Activated naive CD4-positive, alpha-beta T cell treated with Interleukin-2 at 50 U/mL for 16 hours (primary cell): ENCODE measurements around the gene KMT2A.

Experiments
- DNase-seq: peaks from one replicate; pipeline ENCODE4 v3.0.0-alpha.2; 2020

The KMT2A gene

DNA sequence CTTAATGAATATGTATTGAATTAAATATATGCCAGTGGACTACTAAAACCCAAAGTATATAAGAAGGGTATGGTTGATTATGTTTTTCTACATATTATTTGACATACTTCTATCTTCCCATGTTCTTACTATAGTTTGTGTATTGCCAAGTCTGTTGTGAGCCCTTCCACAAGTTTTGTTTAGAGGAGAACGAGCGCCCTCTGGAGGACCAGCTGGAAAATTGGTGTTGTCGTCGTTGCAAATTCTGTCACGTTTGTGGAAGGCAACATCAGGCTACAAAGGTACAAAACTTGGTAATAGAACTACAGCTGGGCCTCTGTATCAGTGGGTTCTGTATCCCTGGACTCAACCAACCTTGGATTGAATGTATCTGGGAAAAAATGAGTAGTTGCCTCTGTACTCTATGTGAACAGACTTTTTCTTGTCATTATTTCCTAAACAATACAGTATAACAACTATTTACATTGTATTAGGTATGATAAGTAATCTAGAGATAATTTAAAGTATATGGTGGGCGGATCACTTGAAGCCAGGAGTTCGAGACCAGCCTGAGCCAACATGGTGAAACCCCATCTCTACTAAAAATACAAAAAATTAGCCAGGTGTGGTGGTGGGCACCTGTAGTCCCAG is 52.3 kb downstream of the KMT2A start:
- peak; percentile 80 for DNase-seq

DNA sequence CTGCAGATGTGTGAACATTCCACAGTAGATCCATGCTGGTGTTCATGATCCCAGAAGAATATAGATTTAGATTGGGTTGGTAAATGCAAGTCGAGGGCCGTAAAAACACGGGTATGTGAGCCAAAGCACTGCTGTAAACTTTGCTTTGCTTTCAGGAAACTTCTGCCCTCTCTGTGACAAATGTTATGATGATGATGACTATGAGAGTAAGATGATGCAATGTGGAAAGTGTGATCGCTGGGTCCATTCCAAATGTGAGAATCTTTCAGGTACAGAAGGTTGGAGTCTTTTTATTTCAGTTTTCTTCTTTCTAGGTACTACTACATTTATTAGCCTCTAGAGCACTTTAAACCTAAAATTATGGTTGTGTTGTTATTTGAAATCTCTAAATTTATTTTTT is 54.7 kb downstream of the KMT2A start:
- DNase-seq: no peak

DNA sequence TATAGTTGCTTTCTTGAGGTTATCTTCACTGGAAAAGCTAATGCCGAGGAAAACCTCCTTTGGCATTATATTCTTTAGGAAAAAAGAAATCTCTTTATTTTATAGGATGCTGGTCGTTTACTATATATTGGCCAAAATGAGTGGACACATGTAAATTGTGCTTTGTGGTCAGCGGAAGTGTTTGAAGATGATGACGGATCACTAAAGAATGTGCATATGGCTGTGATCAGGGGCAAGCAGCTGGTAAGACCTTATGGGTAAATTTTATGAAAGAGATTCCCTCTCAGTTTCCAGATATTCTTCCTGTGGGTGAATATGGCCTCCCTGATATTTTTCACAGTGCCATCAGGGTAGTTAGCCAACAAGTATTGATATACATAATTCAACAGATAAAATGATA is 61.5 kb downstream of the KMT2A start:
- no peak for DNase-seq

DNA sequence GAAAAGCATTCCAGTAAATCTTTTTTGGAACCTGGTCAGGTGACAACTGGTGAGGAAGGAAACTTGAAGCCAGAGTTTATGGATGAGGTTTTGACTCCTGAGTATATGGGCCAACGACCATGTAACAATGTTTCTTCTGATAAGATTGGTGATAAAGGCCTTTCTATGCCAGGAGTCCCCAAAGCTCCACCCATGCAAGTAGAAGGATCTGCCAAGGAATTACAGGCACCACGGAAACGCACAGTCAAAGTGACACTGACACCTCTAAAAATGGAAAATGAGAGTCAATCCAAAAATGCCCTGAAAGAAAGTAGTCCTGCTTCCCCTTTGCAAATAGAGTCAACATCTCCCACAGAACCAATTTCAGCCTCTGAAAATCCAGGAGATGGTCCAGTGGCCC is 66.9 kb downstream of the KMT2A start:
- no peak for DNase-seq

DNA sequence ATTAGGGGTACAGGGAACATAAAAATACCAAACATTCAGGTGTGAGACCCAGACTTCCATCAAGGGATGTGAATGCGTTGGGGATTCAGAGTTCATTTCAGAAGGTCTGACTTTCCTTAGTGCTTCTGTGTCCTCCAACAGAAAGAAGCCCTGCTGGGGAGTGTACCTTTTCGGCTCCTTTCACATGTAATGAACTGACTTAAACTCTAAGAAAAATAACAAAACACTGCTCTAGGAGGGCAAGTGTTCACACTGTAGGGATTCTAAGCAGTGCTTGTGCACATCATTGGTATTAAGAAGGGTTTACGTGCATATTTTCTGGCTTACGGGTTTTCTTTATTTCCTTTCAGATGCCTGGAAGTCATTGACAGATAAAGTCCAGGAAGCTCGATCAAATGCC is 75.3 kb downstream of the KMT2A start:
- no peak for DNase-seq

DNA sequence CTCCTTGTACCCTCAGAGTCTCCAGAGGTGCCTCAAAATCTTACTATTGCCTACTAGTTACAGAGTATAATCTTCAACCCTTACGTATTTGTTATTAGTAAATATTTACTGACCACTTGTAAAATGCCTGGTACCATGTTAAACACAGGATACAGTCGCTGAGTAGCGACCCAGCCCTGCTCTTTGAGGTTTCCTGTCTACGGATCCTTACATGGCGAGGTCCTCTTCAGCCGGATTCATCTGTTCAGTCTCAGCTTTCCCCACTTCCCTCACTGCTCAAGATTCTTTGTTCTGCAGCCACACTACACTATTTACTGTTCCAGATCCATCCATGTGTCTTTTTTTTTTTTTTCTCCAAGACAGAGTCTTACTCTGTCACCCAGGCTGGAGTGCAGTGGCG is 77.8 kb downstream of the KMT2A start:
- no peak for DNase-seq

DNA sequence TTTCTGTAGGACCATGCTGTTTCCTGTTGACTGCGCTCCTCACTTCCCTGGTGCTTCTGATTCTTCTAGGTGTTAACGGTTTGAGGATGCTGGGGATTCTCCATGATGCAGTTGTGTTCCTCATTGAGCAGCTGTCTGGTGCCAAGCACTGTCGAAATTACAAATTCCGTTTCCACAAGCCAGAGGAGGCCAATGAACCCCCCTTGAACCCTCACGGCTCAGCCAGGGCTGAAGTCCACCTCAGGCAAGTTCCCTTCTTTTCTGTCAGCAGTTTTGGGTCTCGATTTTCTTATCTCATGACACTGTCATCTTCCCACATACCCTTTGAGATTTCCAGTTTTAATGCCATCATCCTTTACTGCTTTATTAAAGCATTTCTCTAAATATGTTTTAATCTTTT is 83.3 kb downstream of the KMT2A start:
- no peak for DNase-seq

DNA sequence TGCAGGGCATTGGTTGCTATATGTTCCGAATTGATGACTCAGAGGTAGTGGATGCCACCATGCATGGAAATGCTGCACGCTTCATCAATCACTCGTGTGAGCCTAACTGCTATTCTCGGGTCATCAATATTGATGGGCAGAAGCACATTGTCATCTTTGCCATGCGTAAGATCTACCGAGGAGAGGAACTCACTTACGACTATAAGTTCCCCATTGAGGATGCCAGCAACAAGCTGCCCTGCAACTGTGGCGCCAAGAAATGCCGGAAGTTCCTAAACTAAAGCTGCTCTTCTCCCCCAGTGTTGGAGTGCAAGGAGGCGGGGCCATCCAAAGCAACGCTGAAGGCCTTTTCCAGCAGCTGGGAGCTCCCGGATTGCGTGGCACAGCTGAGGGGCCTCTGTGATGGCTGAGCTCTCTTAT is 85.6 kb downstream of the KMT2A start:
- DNase-seq: no peak

DNA sequence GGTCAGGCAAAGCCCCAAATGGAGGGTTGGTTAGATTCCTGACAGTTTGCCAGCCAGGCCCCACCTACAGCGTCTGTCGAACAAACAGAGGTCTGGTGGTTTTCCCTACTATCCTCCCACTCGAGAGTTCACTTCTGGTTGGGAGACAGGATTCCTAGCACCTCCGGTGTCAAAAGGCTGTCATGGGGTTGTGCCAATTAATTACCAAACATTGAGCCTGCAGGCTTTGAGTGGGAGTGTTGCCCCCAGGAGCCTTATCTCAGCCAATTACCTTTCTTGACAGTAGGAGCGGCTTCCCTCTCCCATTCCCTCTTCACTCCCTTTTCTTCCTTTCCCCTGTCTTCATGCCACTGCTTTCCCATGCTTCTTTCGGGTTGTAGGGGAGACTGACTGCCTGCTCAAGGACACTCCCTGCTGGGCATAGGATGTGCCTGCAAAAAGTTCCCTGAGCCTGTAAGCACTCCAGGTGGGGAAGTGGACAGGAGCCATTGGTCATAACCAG is 86.3 kb downstream of the KMT2A start:
- DNase-seq: no peak

DNA sequence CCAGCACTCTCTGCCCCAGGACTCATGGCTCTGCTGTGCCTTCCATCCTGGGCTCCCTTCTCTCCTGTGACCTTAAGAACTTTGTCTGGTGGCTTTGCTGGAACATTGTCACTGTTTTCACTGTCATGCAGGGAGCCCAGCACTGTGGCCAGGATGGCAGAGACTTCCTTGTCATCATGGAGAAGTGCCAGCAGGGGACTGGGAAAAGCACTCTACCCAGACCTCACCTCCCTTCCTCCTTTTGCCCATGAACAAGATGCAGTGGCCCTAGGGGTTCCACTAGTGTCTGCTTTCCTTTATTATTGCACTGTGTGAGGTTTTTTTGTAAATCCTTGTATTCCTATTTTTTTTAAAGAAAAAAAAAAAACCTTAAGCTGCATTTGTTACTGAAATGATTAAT is 88.1 kb downstream of the KMT2A start:
- no peak for DNase-seq

DNA sequence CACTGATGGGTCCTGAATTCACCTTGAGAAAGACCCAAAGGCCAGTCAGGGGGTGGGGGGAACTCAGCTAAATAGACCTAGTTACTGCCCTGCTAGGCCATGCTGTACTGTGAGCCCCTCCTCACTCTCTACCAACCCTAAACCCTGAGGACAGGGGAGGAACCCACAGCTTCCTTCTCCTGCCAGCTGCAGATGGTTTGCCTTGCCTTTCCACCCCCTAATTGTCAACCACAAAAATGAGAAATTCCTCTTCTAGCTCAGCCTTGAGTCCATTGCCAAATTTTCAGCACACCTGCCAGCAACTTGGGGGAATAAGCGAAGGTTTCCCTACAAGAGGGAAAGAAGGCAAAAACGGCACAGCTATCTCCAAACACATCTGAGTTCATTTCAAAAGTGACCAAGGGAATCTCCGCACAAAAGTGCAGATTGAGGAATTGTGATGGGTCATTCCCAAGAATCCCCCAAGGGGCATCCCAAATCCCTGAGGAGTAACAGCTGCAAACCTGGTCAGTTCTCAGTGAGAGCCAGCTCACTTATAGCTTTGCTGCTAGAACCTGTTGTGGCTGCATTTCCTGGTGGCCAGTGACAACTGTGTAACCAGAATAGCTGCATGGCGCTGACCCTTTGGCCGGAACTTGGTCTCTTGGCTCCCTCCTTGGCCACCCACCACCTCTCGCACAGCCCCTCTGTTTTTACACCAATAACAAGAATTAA is 88.6 kb downstream of the KMT2A start:
- DNase-seq: no peak

DNA sequence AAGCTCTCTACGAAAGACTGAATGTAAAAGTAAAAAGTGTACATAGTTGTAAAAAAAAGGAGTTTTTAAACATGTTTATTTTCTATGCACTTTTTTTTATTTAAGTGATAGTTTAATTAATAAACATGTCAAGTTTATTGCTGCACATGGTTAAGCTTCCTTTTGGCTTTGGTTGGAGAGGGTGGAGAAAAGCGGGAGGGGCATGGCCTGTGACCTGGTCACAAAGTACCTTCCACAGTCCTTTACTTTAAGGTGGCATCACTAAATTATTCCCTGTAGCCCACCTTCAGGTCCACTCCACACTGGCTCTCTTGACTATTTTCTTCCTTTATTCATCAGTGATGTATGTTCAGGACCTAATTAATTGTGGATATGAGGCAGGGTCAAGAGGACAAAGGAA is 90.4 kb downstream of the KMT2A start:
- no peak for DNase-seq

DNA sequence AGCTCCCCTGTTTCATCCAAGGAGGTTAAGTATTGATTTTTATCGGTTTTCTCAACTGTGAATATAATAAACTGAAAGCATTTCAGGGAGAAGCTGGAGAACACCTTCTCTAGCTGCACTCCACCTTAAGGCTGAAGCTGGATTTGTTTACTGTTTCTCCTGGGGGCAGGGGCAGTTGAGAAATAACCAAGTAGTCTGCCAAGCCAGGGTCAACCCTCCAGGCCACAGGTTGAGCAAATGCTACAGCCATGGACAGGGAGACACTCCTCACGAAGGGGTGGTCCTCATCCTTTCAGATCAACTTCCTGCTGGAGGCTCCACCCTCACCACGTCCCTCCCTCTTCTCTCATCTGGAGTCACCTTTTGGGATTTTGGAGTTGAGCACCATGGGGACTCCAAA is 90.8 kb downstream of the KMT2A start, which contains the start of gene TTC36:
Gene TTC36, plus strand, starts transcription at position 366 of the 400 bp plus-strand sequence. Its CDS starts 21 bp downstream, at position 387.
- no peak for DNase-seq

DNA sequence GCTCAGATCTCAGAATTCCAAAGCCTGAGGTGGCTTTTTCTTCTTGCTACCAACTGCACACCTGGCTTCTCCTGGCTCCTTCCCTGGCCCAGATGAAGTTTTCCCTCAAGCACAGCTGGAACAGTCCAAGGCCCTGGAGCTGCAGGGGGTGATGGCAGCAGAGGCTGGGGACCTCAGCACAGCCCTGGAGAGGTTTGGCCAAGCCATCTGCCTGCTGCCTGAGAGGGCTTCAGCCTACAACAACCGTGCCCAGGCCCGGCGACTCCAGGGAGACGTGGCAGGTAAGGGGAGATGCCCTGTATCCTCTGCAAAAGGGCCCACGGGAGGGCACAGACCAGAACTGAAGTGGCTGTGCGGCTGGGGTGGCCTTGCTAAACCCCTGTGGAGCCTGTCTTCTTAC is 92.2 kb downstream of the KMT2A start:
- no peak for DNase-seq

DNA sequence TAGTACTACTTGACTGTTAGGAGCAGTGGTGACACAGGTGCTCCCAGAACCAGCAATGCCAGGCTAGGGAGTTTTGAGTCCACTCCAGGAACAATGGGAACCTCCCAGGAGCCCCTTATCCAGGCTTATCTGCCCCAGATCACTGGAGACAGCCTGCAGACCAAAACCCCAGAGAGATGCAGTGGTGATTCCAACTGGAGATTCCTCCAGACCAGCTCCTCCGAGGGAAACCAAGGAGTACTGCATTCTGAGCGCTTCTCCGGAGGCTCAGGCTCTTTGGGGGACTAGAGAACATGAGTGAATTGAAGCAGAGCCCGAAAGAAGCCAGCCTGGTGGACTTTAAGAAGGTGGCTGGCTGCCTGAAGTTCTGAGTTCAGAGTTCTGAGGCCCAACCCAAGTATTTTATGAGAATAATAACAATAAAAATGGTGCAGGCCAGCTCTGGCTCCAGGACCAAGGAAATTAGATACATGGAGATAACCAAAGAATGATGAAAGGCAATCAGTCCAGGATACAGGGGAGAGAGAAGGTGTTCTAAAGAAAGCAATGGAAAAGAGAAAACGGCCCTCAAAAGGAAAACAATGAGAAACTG is 93.4 kb downstream of the KMT2A start:
- DNase-seq: no peak

DNA sequence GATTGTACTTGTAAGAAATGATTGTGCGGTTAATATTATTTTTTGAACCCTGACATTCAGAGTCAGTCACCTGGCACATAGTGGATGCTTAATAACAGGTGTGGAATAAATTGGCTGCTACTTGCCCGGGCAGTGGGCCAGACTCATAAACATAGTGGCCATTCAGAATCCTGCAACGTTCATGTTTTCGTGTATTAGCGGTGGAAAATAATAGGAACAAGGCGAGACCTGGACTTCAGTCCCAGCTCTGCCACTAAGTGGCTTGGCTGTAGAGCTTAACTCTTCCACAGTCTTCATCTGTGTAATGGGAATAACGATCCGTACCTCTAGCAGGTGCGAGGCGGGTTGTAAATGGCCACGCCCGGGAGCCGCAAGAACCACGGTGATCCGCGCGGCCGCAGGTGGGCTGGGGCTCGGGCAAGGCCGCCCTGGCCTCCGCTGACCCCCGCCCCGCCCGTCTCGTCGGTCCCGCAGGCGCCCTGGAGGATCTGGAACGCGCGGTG is 93.9 kb downstream of the KMT2A start:
- no peak for DNase-seq

DNA sequence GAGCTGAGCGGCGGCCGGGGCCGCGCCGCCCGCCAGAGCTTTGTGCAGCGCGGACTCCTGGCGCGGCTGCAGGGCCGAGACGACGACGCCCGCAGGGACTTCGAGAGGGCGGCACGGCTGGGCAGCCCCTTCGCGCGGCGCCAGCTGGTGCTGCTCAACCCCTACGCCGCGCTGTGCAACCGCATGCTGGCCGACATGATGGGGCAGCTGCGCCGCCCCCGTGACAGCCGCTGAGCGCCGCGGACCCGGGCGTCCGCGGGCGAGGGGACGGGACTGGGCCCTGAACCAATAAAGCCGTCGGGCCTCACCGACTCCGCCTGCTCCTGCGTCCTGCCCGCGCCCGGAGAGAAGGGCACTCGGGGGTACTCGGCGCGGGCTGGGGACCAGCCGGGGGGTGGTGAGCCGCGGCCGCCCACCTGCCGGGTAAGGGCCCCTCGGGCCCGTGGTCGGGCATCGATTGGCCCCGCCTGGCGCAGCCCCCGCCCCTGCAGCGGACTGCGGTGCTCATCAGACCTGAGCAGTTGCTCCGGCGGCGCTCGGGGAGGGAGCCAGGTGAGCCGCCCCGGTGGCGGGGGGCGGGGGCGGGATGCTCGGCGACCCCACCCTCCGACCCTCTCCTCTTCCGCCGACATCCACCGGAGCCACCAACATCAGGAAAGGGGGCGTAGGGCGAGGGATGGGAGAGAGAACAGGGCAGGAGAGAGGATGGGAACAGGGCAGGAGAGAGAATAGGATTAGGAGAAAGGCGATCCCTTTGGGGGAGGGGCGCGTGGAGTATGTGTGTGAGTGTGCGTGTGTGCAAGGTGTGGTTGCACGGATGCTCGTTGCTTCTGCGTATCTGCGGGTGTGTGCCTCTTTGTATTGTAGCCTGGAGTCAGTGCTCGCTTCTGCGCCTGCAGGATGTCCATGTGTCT is 94.6 kb downstream of the KMT2A start, which contains the start of gene TMEM25:
Gene TMEM25, plus strand, starts transcription at position 510 of the 914 bp plus-strand sequence. CDS start 610 bp downstream, outside the sequence.
- DNase-seq: peak; percentile 82

DNA sequence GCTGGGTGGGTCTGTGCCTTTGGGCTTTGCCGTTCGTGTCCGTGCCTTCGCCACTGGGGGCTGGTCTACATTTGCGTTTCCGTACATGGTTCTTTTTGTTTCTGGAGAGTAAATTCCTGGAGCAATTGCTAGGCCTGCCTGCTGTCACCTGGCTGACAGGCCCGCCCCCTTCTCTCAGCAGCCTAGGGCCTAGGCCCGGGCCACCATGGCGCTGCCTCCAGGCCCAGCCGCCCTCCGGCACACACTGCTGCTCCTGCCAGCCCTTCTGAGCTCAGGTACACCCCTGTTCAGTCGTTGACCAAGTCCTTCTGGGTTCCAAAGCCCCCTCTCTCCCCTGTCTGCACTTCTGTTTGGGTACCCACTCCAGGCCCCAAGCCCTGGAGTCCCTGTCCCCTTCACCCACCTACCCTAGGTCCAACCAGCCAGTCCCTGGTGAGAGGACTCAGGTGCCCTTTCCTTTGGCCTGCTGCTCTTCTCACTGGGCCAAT is 95.3 kb downstream of the KMT2A start:
- DNase-seq: no peak

DNA sequence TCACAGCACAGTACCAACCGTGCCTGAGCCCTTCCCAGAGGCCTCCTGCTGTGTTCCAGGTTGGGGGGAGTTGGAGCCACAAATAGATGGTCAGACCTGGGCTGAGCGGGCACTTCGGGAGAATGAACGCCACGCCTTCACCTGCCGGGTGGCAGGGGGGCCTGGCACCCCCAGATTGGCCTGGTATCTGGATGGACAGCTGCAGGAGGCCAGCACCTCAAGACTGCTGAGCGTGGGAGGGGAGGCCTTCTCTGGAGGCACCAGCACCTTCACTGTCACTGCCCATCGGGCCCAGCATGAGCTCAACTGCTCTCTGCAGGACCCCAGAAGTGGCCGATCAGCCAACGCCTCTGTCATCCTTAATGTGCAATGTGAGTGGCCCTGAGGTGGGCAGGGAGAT is 95.8 kb downstream of the KMT2A start:
- no peak for DNase-seq

DNA sequence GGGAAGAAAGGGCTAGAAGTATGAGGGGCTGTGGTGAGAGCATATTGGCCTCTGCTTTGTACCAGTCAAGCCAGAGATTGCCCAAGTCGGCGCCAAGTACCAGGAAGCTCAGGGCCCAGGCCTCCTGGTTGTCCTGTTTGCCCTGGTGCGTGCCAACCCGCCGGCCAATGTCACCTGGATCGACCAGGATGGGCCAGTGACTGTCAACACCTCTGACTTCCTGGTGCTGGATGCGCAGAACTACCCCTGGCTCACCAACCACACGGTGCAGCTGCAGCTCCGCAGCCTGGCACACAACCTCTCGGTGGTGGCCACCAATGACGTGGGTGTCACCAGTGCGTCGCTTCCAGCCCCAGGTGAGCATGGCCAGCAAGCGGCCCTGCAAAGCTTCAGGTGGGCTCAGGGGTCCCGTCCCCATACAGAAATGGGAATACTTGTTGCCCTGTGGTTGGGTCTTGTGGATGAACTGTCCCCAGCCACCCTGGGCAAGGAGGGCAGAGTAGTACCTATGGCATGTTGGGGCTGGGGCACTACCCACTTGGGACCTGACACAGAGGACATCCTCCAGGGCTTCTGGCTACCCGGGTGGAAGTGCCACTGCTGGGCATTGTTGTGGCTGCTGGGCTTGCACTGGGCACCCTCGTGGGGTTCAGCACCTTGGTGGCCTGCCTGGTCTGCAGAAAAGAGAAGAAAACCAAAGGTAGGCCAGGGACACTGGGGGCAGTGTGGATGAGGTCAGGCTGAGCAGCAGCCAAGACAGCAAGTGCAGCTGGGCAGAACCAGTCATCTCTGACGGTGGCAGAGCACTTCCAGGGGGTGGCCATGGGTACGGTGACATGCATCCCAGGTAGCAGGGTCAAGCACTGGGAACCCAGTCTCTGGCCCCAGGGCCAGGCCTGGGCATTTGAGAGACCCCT is 96.8 kb downstream of the KMT2A start:
- no peak for DNase-seq
